Endothelial cell of umbilical vein (primary cell): ENCODE data around the gene CKB. TPM values are rescaled to one million over a fixed set of nuclear protein-coding genes. Genes with fewer than 3 reads are reported as not detected.

Source experiments
- BruUV-seq: library from RNA; stranded (reverse); fragments of 400-500 nt; replicated peaks from 2 replicates; lab custom pipeline; 2021; lab: Mats Ljungman, UMichigan
- CTCF ChIA-PET: fragments of 300-600, 350-600 bp; sonication (Branson Sonifier 250); formaldehyde crosslinking; loops from one replicate; lab custom pipeline; 2021; ENCODE audit warnings: antibody characterized with exemption, inconsistent platforms; lab: Charles Lee
- POLR2A ChIA-PET: fragments of 300-600, 350-600 bp; sonication (Branson Sonifier 250); formaldehyde crosslinking; loops from one replicate; lab custom pipeline; 2021; ENCODE audit warnings: antibody characterized with exemption, inconsistent platforms; lab: Charles Lee
- DNase-seq: peaks from one replicate; pipeline ENCODE4 v3.0.0-alpha.2; 2011; ENCODE audit warnings: low read depth, low spot score
- FAIRE-seq: peaks from 2 replicates; lab custom pipeline; 2011; peaks lifted over from hg19 to GRCh38; lab: Jason Lieb, UNC
- H2AFZ ChIP-seq: 2 replicates; pipeline ENCODE4 v1.6.0; 2012; ENCODE audit warnings: low read depth, low read length, control low read depth, inconsistent platforms
- H3K27ac ChIP-seq: 2 replicates; pipeline ENCODE4 v1.5.1; 2011; ENCODE audit warnings: low read depth, mild to moderate bottlenecking, control low read depth, low read length, moderate library complexity; ENCODE audit not compliant: insufficient read depth
- H3K27me3 ChIP-seq, 2 experiments: 2 replicates each; pipeline versions ENCODE4 v1.6.0 to v1.6.1; 2011; ENCODE audit warnings: low read length in 2 of 2, mixed read lengths in 1 of 2; ENCODE audit not compliant: control insufficient read depth in 2 of 2, insufficient read depth in 2 of 2
- H3K36me3 ChIP-seq, 2 experiments: 2 replicates in 1 of 2; 3 replicates in 1 of 2; pipeline ENCODE4 v1.5.1; 2011; ENCODE audit warnings: low read length in 2 of 2, mild to moderate bottlenecking in 1 of 2, moderate library complexity in 1 of 2; ENCODE audit not compliant: control insufficient read depth in 2 of 2, insufficient read depth in 2 of 2; ENCODE audit errors: extremely low read depth in 1 of 2
- H3K4me1 ChIP-seq: 3 replicates; pipeline ENCODE4 v1.5.1; 2011; ENCODE audit warnings: mild to moderate bottlenecking, low read length; ENCODE audit not compliant: control insufficient read depth, insufficient read depth; ENCODE audit errors: extremely low read depth
- H3K4me2 ChIP-seq: 2 replicates; pipeline ENCODE4 v1.6.1; 2011; ENCODE audit warnings: low read length, control low read depth, mixed read lengths; ENCODE audit not compliant: insufficient read depth
- H3K4me3 ChIP-seq, 3 experiments: fragments of 200-600 bp in 1 of 3; sonication (generic), shearing (Covaris generic) in 1 of 3; replicated peaks in 1 of 3; 2 replicates each; pipeline ENCODE4 v1.5.1; 2011 to 2016; ENCODE audit warnings: control low read depth in 3 of 3, low read length in 3 of 3, mild to moderate bottlenecking in 2 of 3, inconsistent platforms in 1 of 3, low read depth in 1 of 3, moderate library complexity in 1 of 3; ENCODE audit not compliant: insufficient read depth in 1 of 3
- H3K79me2 ChIP-seq: 2 replicates; pipeline ENCODE4 v1.6.0; 2012; ENCODE audit warnings: low read length, inconsistent platforms; ENCODE audit not compliant: control insufficient read depth, insufficient read depth
- H3K9ac ChIP-seq: replicated peaks from 2 replicates; pipeline ENCODE3; 2011; ENCODE audit warnings: low read length, control low read depth; ENCODE audit not compliant: insufficient read depth; ENCODE audit errors: extremely low read depth
- H3K9me1 ChIP-seq: replicated peaks from 3 replicates; pipeline ENCODE4 v1.6.0; 2011; ENCODE audit warnings: mild to moderate bottlenecking, low read length; ENCODE audit not compliant: control insufficient read depth, insufficient read depth; ENCODE audit errors: extremely low read depth
- H3K9me3 ChIP-seq: replicated peaks from 2 replicates; pipeline ENCODE4 v1.5.1; 2012; ENCODE audit warnings: low read length, inconsistent platforms; ENCODE audit not compliant: control insufficient read depth, insufficient read depth
- H4K20me1 ChIP-seq: replicated peaks from 2 replicates; pipeline ENCODE3; 2011; ENCODE audit warnings: mild to moderate bottlenecking, low read length; ENCODE audit not compliant: control insufficient read depth, insufficient read depth; ENCODE audit errors: extremely low read depth
- EZH2 ChIP-seq: IDR thresholded peaks from 2 replicates; pipeline ENCODE4 v1.6.1; 2012; ENCODE audit warnings: borderline replicate concordance, low read depth, mild to moderate bottlenecking, moderate library complexity, low read length, inconsistent platforms; ENCODE audit not compliant: severe bottlenecking
- FOS ChIP-seq: IDR thresholded peaks from 2 replicates; pipeline ENCODE4 v1.6.1; 2011; ENCODE audit warnings: mild to moderate bottlenecking, low read length, moderate library complexity, borderline replicate concordance; ENCODE audit not compliant: insufficient read depth
- GATA2 ChIP-seq: IDR thresholded peaks from 2 replicates; pipeline ENCODE4 v1.7.0; 2011; ENCODE audit warnings: low read depth, mild to moderate bottlenecking, moderate library complexity, mixed read lengths, low read length; ENCODE audit not compliant: insufficient read length, insufficient read depth
- JUN ChIP-seq: IDR thresholded peaks from 2 replicates; pipeline ENCODE4 v1.6.1; 2011; ENCODE audit warnings: borderline replicate concordance, low read depth; ENCODE audit not compliant: insufficient read length, insufficient read depth
- MYC ChIP-seq: IDR thresholded peaks from one replicate; pipeline ENCODE4 v1.6.1; 2011; ENCODE audit warnings: mild to moderate bottlenecking, low read depth, low read length
- POLR2A ChIP-seq: IDR thresholded peaks from 2 replicates; pipeline ENCODE4 v1.6.1; 2012; ENCODE audit warnings: low read depth, mild to moderate bottlenecking, control low read depth, low read length
- POLR2AphosphoS5 ChIP-seq: IDR thresholded peaks from 2 replicates; pipeline ENCODE4 v1.6.1; 2012; ENCODE audit warnings: low read depth, mild to moderate bottlenecking, control low read depth, low read length, moderate library complexity; ENCODE audit not compliant: insufficient read depth
- dilution Hi-C: fragments of 300-500 bp; cut with MboI; formaldehyde crosslinking; loops from one replicate; pipeline ENCODE4 v1.15.0; 2019; ENCODE audit warnings: low sequenced_read_pairs; ENCODE audit not compliant: extremely low pct_ligation_motif_present
- intact Hi-C: fragments of 100-400 bp; cut with micrococcal nuclease; formaldehyde crosslinking; loops from one replicate; pipeline ENCODE4 v1.10.0; 2022
- polyA plus RNA-seq, 4 experiments: library from polyadenylated mRNA; depleted of rRNA in 3 of 4; stranded (reverse) in 3 of 4; unstranded in 1 of 4; fragments of >200 nt; gene quantifications; 2 replicates each; pipeline versions ENCODE4 v1.2.1 to v1.2.3, GENCODE V29; 2011 to 2012; ENCODE audit warnings: missing spikeins in 1 of 4
- total RNA-seq: library from RNA; stranded (reverse); gene quantifications from 2 replicates; pipeline ENCODE4 v1.2.3, GENCODE V29; 2021
- TF ChIP-seq, protein P1 (sequence below), 2 donors: IDR thresholded peaks; 1 replicate in 1 of 2; 2 replicates in 1 of 2; pipeline ENCODE4 v1.5.1; 2011; ENCODE audit warnings: low read length in 2 of 2, mild to moderate bottlenecking in 2 of 2, moderate library complexity in 2 of 2, control low read depth in 1 of 2, inconsistent platforms in 1 of 2, low read depth in 1 of 2; ENCODE audit not compliant: insufficient read depth in 1 of 2; ENCODE audit errors: extremely low read depth in 1 of 2
- TF ChIP-seq, protein P2 (sequence below): IDR thresholded peaks from 2 replicates; pipeline ENCODE4 v1.6.1; 2011; ENCODE audit not compliant: insufficient read depth, insufficient read length

The CKB gene
- total and polyA plus RNA-seq, 2 donors (not counting 3 experiments of a cell fraction or from before 2014, with no cell fraction given): 4.0 to 6.9 TPM

DNA sequence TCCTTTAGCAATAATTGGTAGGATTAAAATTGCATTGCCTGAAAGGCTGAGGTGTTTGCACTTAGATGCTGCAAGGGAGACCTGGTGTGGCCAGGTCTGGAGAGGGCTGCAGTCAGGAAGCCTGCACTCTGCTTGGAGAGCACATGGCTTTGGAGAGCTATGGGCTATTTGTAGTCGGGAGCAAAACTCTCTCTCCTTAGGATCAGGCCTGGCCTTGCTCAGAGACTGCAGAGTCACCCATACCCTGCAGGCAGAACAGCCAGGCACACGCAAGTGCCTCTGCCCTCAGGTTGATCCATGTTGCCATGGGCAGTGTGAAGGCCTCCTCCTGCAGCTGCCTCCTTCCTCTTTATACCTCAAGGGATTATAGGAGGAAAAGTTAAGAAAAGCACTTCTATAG, 26.8 kb downstream of the CKB start:
- no peak overlapping the region for H3K9ac ChIP-seq
- TF ChIP-seq, protein P1, sequence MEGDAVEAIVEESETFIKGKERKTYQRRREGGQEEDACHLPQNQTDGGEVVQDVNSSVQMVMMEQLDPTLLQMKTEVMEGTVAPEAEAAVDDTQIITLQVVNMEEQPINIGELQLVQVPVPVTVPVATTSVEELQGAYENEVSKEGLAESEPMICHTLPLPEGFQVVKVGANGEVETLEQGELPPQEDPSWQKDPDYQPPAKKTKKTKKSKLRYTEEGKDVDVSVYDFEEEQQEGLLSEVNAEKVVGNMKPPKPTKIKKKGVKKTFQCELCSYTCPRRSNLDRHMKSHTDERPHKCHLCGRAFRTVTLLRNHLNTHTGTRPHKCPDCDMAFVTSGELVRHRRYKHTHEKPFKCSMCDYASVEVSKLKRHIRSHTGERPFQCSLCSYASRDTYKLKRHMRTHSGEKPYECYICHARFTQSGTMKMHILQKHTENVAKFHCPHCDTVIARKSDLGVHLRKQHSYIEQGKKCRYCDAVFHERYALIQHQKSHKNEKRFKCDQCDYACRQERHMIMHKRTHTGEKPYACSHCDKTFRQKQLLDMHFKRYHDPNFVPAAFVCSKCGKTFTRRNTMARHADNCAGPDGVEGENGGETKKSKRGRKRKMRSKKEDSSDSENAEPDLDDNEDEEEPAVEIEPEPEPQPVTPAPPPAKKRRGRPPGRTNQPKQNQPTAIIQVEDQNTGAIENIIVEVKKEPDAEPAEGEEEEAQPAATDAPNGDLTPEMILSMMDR (IDR thresholded peaks at IDR 0.05; ENCODE audit: extremely low read depth in 1 of 2, insufficient read depth in 1 of 2, low read depth in 1 of 2, low read length in 2 of 2): no peak
- TF ChIP-seq POLR2A (no peak), MYC (no peak), POLR2AphosphoS5 (no peak), GATA2 (no peak), JUN (no peak), FOS (no peak), EZH2 (no peak)
- TF ChIP-seq, protein P2, sequence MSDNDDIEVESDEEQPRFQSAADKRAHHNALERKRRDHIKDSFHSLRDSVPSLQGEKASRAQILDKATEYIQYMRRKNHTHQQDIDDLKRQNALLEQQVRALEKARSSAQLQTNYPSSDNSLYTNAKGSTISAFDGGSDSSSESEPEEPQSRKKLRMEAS: no peak
- H3K9me3 ChIP-seq: no peaks in the 10 kb centered on the region
- ChIA-PET POLR2A (no interaction called here), CTCF (no interaction called here)
- FAIRE-seq: no peak
- peaks cover 13 to 29% of the 10 kb centered on the region in 2 experiments for H3K36me3 ChIP-seq
- no TSS peak for BruUV-seq
- DNase-seq: no peak
- H3K4me3 ChIP-seq: no peak overlapping the region
- H4K20me1 ChIP-seq: no peaks in the 10 kb centered on the region
- dilution Hi-C loops: no loop called here
- intact Hi-C loops: no loop called here
- H3K9me1 ChIP-seq: no peaks in the 10 kb centered on the region
- H3K79me2 ChIP-seq: no peaks in the 10 kb centered on the region
- H3K4me1 ChIP-seq: no peaks in the 10 kb centered on the region
- H3K27ac ChIP-seq: no peak overlapping the region
- H2AFZ ChIP-seq: no peak overlapping the region
- no peaks in the 10 kb centered on the region for H3K27me3 ChIP-seq
- H3K4me2 ChIP-seq: no peak overlapping the region
